Muscle of arm (tissue), 14 donors: ENCODE results near the gene ANKRD65. TPM values are rescaled to one million over a fixed set of nuclear protein-coding genes. Genes with fewer than 3 reads are reported as not detected.
"Not testable (repeated sequence)": the region's sequence is repeated elsewhere in the genome, so short reads cannot be mapped to it uniquely, and the experiment has no call there.

Source experiments
- DNase-seq: peaks from one replicate; pipeline ENCODE4 v3.0.0-alpha.2; 2013
- long read RNA-seq, 11 donors: transcript quantifications; one replicate each; lab custom pipeline, GENCODE V29; 2026
- polyA plus RNA-seq, 12 donors: library from polyadenylated mRNA; unstranded; fragments of 120-200 nt; gene quantifications; one replicate each; pipeline ENCODE4 v1.2.1, GENCODE V29; 2013; ENCODE audit not compliant: insufficient read length in 12 of 12

Gene ANKRD65
- polyA plus RNA-seq: 10 to 100 TPM in 10 of 12 donors, 1 to 10 TPM in 1, not detected in 1; 9.0 to 27.8 (median 13.8) TPM
- long read RNA-seq, donor 1, partial matches to known transcripts: 0 of 2 reads
- long read RNA-seq, donor 1, other reads (novel, unspliced or antisense): 0 of 2 reads
- long read RNA-seq, donor 2, partial matches to known transcripts: 0 of 6 reads
- long read RNA-seq, donor 2, other reads (novel, unspliced or antisense): 0 of 6 reads
- long read RNA-seq, donor 3, partial matches to known transcripts: 0 of 2 reads
- long read RNA-seq, donor 3, other reads (novel, unspliced or antisense): 0 of 2 reads
- long read RNA-seq, donor 4, partial matches to known transcripts: 0 of 5 reads
- long read RNA-seq, donor 4, other reads (novel, unspliced or antisense): 0 of 5 reads
- long read RNA-seq, donor 5, partial matches to known transcripts: 0 of 5 reads
- long read RNA-seq, donor 5, other reads (novel, unspliced or antisense): 0 of 5 reads
- long read RNA-seq, donor 6, partial matches to known transcripts: 0 of 4 reads
- long read RNA-seq, donor 6, other reads (novel, unspliced or antisense): 0 of 4 reads
- long read RNA-seq, donor 7, partial matches to known transcripts: 0 of 3 reads
- long read RNA-seq, donor 7, other reads (novel, unspliced or antisense): 0 of 3 reads
- long read RNA-seq, donor 8, partial matches to known transcripts: 0 of 5 reads
- long read RNA-seq, donor 8, other reads (novel, unspliced or antisense): 0 of 5 reads
- long read RNA-seq, donor 9, partial matches to known transcripts: 0 of 1 reads
- long read RNA-seq, donor 9, other reads (novel, unspliced or antisense): 0 of 1 reads
- long read RNA-seq, donor 10, transcript ANKRD65-202 (2 exons, 876 nt): major isoform, 5 of 10 reads
- long read RNA-seq, donor 10, partial matches to known transcripts: 0 of 10 reads
- long read RNA-seq, donor 10, other reads (novel, unspliced or antisense): 0 of 10 reads
- long read RNA-seq, donor 11, partial matches to known transcripts: 0 of 2 reads
- long read RNA-seq, donor 11, other reads (novel, unspliced or antisense): 0 of 2 reads

DNA sequence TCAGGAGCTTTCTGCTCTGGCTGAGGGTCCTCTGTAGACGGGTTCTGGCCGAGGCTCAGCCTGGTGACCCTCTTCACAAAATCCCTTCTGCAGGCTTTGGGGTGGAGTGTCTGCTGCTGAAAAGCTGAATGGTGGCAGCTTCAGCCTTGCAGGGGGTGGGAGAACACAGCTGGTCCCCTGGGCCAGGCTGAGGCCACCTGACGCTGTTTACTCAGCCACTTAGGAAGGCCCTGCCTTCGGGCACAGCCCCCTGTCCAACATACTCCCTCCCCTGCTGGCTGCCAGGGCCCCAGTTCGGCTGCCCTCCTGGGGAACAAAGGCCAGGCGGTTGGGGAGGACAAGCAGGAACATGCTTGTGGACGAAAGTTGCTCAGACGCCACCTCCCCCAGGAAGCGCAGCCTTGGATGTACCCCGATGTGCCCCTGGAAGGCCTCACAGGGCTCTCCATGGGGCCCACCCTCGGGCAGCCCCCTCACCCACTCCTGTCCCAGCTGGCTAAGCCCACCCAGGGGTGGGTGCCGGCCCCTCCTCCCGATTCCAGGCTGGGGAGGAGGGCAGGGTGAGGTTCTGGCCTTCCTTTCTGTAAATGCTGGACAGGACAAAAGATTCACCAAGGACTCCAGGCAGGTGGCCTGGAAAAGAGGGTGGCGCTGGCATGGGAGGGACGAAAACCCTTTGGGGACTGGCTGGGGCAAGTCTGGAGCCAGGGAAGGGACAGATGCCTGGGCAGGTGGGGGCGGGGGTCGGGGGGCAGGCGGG is at the start of gene ANKRD65:
TSS of gene ANKRD65 (minus strand) at position 130 of the 760 bp plus-strand sequence. CDS start 271 bp downstream, outside the sequence.
- DNase-seq: no peak

DNA sequence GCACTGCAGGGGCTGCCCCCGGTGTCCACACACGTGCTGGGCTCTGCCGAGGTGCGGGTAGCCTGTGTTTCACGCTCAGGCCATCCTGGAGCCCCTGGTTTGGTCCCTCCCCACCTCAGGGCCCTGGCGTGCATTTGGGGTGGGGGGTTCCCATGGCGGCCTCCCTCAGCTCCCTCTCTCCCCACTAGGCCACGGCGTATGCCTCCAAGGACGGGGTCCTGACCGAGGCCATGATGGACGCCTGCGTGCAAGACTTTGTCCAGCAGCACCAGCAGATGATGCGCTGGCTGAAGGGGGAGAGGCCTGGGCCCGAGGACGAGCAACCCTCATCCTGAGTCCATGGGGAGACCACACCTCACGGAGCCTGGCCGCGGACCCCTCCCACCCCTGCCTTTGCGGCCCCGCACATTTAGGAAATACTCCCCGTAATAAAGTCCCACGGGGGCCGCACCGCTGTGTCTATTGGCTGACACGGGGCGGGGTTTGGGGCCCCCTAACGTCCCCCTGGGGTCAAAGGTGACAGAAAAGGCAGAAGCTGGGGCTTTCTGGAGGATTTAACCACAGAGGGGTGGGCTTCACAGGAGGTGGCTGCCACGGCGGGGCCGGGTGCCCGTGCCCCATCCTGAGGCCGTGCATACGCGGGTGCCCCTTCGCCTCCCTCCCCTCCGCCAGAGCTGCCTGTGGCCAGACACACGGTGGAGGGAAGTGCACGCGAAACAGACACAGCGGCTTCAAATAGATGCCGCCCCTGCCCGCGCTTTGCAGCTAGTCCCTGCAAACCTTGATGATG is 47.3 kb upstream of the ANKRD65 start:
- not testable (repeated sequence) for DNase-seq

DNA sequence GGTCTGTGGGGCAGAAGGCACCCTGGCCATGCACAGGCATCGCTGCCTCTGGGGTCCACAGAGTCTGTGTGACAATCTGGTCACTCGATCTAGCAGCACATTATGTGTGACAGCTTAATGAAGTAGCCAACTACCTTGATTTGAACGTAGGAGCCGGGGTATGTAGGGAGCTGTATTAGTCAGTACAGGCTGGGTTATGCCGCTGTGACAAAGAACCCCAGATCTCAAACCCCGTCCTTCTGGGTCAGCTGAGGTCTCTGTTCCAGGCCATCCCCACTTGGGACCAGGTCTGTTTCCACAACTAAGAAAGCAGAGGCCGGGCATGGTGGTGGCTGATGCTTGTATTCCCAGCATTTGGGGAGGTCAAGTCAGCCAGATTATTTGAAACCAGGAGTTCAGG is 42.2 kb upstream of the ANKRD65 start:
- no peak for DNase-seq

DNA sequence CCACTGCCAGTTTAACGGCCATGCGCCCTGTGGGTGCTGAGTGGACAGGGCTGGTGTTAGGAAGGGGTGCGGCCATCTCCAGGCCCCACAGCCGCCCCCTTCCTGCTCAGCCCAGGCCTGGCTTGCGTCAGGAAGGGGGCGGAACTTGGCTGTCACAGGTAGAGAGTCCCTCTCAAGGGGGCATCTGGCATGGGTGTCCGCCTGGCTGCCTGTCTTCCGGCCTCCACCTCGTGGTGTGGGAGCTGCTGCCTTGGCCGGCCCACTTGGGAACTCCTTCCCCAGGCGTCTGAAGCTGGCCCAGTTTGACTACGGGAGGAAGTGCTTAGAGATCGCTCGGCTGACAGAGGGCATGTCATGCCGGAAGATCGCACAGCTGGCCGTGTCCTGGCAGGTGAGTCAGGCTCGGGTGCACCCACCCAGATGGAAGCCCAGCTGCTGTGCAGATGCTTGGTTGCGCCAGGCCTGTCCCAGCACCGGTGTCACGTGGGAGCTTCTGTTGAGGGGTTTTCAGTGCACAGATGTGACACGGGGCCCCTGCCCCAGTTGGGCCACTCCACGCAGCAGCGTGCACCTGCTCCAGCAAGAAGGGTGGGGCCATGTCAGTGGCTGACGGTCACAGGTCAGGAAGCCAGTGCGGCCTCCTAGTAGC is 41.4 kb upstream of the ANKRD65 start:
- no peak for DNase-seq

DNA sequence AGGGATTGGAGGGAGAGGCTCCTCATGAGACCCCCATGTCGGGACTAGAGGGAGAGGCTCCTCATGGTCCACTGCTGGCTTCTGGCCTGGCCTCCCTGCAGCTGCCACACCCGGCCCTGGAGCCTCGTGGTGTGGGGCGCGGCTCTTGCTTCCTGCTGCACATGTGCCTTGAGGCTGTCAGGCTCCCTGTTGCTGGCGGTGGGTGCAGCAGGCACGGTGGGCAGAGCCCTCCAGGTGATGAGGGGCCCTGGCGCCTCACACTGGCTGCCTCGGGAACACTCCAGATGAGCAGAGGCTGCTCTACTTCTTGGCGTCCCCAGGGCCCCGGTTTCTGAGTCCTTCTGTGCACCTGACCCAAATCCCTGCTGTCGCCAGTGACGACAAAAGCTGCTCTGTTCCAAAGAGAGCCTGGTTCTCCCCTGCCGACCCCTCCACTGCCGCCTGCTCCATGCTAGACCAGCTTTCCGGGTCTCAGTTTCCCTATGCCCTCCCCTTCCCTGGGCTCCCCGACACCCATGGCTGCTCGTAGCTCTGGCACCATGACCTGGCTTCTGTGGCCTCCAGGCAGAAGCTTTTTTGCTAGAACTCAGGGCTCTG is 40.7 kb upstream of the ANKRD65 start:
- no peak for DNase-seq

DNA sequence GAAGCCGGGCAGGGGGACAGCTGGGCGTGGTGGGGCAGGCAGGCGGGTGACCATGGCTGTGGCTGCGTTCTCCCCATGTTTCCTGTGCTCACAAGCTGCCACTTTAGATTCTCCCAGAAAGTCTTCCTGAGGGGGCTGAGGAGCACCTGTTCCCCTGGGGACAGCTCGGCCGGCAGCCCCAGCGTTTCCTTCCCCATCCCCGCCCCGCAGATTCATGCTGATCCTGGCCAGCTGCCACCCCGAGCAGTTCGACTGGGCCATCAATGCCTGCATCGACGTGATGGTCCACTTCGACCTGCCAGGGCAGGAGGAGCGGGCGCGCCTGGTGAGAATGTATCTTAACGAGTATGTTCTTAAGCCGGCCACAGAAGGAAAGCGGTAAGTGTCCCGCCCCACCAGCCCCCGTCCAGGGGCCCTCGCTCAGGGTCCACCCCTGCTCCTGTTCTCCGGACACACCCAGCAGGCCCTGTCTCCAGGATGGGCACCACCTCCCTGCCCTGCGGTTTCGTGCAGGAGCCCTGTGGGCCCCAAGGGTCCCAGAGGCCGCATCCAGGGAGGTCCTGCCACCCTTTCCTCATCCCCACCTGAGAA is 39.6 kb upstream of the ANKRD65 start:
- DNase-seq: no peak

DNA sequence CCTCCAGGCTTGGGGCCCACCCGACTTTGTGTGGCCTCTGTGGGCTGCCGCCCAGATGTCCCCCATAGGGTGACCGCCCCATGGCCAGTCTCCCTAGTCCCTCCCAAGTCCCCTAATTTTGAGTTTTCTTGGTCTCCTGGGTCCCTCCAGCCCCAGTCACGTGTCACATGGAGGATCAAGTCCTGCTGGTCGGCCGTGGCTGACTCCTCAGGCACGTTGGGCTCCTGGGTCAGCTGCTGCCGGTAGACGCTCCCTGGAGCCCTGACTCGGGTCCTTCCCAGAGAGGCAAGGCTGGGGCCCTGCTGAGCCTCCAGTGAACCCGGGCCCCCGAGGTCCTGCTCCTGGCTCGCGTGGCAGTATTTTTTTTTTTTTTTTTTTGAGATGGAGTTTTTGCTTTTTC is 38.6 kb upstream of the ANKRD65 start:
- DNase-seq: not testable (repeated sequence)

DNA sequence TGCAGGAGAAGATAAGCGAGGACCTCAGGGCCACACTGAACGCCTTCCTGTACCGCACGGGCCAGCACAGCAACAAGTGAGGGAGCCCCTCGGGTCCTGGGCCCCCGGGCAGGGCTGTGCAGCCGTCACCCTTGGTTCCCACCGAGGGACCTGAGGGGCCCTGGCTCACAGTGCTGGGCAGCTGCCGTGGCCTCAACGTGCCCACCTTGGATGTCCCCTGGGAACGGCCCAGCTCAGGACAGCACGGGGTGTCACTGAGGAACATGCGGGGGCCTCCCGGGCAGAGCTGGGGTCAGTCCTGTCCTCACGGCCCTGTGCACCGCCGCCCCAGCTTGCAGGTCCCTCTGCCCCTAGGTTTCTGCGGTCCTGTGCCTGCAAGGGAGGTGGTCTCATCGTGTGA is 38.1 kb upstream of the ANKRD65 start:
- not testable (repeated sequence) for DNase-seq

DNA sequence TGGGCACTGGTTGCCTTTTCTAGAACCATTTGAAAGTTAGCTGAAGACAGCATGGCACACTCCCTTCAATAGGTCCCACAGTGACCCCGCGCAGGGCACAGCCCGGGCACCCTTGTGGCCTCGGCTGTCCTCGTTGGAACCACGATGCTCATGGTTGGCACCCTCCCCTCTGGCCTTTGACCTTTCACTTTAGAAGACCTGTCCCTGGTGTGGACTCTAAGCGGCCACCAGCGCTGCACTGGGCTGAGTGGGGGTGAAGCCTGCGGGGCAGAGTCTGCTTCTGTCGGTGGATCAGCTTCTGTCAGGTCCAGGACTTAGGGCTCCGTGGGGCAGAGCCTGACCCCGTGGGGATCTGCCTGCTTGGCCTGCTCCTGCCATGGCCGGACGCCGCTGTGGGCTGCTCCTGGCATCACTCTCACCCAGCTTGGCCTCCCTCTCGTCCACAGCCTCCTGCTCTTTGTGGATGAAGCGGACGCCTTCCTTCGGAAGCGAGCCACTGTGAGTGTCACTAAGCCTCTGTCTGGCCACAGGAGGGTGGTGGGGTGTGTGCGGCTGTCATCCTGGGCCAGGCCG is 35.7 kb upstream of the ANKRD65 start:
- DNase-seq: not testable (repeated sequence)

DNA sequence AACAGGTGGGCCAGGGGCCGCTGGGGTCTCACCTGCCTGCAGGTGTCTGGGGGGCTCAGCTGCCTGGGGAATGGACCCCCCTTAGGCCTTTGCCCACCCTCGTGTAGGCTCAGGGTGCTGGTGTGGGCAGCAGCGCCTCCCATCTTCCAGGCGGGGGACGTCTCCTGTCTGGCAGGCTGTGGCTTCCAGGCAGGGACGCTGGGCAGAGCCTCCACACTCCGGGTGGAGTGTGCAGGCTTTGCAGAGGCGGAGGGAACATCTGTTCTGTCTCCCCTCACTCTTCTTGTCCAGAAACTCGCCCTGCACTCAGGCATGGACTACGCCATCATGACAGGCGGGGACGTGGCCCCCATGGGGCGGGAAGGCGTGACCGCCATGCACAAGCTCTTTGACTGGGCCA is 34.9 kb upstream of the ANKRD65 start:
- not testable (repeated sequence) for DNase-seq

DNA sequence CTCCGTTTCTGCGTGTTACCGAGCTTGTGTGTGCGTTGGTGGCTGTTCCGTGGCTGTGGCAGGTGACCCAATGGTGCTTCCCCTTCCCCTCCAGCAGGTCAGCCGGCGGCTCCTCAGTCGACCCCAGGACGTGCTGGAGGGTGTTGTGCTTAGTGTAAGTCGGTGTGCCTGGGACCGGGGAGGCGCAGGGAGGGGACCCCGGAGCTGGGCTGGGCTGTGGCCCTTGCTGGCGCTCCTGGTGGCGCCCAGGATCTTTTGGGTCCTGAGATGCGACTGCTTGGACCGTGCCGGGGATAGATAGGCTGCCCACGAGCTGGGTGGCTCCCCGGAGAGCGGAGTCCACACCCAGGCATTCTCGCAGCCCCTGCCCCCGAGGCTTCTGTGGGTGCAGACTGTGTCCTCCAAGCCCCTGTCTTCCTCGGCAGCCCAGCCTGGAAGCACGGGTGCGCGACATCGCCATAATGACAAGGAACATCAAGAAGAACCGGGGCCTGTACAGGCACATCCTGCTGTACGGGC is 34.3 kb upstream of the ANKRD65 start:
- no peak for DNase-seq

DNA sequence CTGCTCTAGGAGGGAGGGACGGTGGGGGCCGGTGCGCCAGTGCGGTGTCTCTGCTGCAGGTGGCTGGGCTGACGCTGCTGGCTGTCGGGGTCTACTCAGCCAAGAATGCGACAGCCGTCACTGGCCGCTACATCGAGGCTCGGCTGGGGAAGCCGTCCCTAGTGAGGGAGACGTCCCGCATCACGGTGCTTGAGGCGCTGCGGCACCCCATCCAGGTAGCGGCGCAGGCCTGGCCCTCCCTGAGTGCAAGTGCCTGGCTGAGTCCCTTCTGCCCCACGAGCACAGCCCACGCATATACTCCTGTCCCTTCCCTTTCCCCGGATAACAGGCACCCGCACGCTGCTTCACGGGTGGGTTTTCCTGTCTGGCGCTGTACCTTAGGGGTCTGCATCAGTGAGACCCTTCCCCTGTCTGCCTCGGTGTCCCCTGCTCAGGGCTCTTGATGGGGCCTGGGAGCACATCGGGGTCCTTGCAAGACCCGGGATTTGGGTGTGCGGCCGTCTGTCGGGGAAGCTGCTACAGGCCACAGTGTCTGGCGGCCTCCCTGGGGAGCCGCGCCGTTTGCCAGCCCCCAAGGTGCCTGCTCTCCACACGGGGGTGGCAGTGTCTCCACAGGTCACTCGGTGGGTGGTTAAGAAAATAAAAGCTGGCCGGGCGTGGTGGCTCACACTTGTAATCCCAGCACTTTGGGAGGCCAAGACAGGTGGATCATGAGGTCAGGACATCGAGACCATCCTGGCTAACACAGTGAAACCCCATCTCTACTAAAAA is 33.4 kb upstream of the ANKRD65 start:
- not testable (repeated sequence) for DNase-seq

DNA sequence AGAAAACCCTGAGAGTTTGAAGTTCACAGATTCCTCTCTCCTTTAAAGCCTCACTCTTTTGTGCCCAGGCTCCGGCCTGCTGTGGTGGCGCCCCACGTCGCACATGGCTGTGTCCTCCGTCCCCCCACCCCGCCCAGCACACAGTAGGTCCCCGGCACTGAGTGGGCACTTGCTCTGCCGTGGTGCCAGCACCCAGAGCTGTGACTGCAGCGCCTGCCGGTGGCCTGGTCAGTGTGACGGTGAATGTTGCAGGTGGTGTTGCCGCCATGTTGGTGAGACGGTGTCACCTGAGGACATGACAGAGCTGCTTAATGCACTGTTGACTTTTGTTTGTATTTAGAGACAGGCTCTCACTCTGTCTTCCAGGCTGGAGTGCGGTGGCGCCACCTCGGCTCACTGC is 31.8 kb upstream of the ANKRD65 start:
- DNase-seq: no peak

DNA sequence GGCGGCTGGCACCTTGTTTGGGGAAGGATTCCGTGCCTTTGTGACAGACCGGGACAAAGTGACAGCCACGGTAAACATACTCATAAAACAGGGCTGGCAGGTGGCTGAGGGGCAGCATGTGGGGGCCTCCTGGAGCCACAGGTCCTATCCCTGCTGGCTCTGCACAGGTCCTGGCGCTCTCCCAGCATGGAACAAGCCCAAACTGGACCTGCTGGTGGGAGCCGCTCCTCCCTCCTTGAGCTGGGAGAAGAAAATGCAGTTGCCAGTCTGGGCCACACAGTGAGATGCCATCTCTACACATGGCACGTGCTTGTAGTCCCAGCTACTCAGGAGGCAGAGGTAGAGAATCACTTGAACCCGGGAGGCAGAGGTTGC is 31.3 kb upstream of the ANKRD65 start:
- not testable (repeated sequence) for DNase-seq

DNA sequence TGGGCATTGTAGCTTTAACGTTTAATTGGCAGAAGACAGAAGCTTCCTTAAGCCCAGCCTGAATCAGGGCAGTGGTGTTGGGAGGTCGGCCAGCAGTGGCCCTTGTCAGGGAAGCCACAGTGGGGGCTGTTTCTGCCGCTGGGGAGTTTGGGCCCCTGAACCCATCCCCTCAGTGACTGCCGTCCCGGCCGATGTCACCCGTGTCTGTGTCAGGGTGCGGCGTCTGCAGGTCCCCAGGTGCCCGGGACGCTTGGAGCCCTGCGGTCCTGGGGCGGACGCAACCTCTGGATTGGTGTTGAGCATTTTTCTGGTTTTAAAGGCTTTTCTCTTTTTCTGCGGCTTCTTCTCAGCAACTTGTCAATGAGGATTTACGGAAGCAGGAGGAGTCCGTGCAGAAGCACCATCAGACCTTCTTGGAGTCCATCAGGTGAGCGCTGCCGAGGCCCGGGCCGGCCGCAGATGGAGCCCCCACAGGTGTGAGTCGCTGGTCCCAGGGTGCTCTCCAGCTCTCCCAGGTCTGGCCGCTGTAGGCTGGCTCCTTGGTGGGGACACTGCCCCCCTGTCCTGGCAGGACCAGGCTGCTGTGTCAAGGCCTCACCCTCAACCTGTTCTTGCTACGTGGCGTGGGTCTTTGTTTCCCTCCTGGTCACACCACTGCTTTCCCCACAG is 30.8 kb upstream of the ANKRD65 start:
- DNase-seq: no peak

DNA sequence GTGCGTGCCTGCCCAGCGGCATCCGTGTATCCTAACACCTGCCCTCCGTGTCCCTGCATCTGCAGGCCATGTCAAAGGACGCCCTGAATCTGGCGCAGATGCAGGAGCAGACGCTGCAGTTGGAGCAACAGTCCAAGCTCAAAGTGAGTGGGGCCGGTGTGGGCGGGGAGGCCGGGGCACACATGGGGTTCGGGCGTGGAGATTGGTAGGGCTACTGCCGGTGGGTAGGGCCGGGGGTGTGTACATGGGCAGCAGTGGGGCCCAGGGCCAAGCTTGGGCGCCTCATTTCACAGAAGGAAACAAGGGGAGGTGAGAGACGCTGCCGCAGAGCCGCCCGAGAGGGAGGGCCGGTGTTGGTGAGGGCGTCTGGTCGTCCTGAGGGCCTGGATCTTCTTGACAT is 29.5 kb upstream of the ANKRD65 start:
- not testable (repeated sequence) for DNase-seq

DNA sequence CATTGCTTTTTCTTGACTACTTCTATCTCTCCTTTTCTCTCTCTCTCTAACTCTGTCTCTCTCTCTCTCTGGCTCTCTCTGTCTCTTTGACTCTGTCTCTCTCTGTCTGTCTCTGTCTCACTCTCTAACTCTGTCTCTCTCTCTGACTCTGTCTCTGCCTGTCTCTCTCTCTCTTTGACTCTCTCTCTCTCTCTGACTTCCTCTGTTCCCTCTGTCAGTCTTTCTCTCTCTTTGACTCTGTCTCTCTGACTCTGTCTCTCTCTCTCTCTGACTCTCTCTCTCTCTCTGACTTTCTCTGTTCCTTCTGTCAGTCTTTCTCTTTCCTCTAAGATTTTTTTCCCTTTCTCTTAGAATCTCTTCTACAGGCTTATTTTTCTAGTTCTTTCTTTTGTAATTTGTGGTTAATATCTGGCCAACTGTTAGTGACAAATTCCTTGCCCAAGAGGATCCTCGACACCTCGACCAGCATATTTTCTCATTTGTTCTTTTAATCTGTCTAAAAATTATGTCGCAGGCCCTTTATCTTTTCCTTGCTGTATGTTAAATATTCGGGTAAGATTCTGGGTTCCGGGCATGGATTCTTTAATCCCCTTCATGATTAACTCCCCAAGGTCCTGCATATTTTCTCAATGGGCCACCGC is 28.1 kb upstream of the ANKRD65 start, which contains the start of gene ATAD3C:
TSS of gene ATAD3C (plus strand) at position 591 of the 641 bp plus-strand sequence. CDS start 995 bp downstream, outside the sequence.
- DNase-seq: no peak
